BLaER1 treated with 17β-estradiol and CSF1 and Interleukin-3, amounts not matched to agents 10 nM and 100 nM (cell line): ENCODE measurements around the gene MYLK.

Source experiments
- H3K27ac ChIP-seq, 11 experiments: shearing (Covaris generic); formaldehyde crosslinking; 2 replicates each; pipeline ENCODE4 v1.8.1; 2022
- H3K27me3 ChIP-seq, 11 experiments: shearing (Covaris generic); formaldehyde crosslinking; 2 replicates each; pipeline ENCODE4 v1.8.1; 2022
- H3K36me3 ChIP-seq, 11 experiments: shearing (Covaris generic); formaldehyde crosslinking; 2 replicates each; pipeline ENCODE4 v1.8.1; 2022
- H3K4me1 ChIP-seq, 10 experiments: shearing (Covaris generic); formaldehyde crosslinking; 2 replicates each; pipeline ENCODE4 v1.8.1; 2022
- H3K4me2 ChIP-seq, 11 experiments: shearing (Covaris generic); formaldehyde crosslinking; 2 replicates each; pipeline ENCODE4 v1.8.1; 2022
- H3K4me3 ChIP-seq, 10 experiments: shearing (Covaris generic); formaldehyde crosslinking; 2 replicates each; pipeline ENCODE4 v1.8.1; 2022
- H3K9ac ChIP-seq, 11 experiments: shearing (Covaris generic); formaldehyde crosslinking; 2 replicates each; pipeline ENCODE4 v1.8.1; 2022
- H3K9me3 ChIP-seq, 11 experiments: shearing (Covaris generic); formaldehyde crosslinking; replicated peaks in 1 of 11; 2 replicates each; pipeline ENCODE4 v1.8.1; 2022
- H4K20me1 ChIP-seq, 11 experiments: shearing (Covaris generic); formaldehyde crosslinking; 2 replicates each; pipeline ENCODE4 v1.8.1; 2022
- Cebpa-rat ChIP-seq, 11 experiments: shearing (Covaris generic); IDR thresholded peaks; 2 replicates each; pipeline ENCODE4 v1.8.1; 2022

Gene MYLK

GRCh38 chr3:123582315-123582714 lies 301.8 kb downstream of the MYLK start:
- Histone ChIP-seq H4K20me1 (no peaks in the 10 kb centered on the region; a peak in 2 of 22 replicates), H3K9me3 (peaks cover 3 to 12% (median 8%) of the 10 kb centered on the region in 11 experiments; a peak in 21 of 22 replicates), H3K4me1 (peaks cover 21 to 43% (median 33%) of the 10 kb centered on the region in 10 experiments), H3K9ac (no peak overlapping the region), H3K4me2 (peak overlapping the region; percentile 80 to 99 (median 93); a peak in 21 of 22 replicates), H3K4me3 (no peak overlapping the region), H3K36me3 (peaks cover 33 to 53% (median 42%) of the 10 kb centered on the region in 11 experiments), H3K27me3 (no peaks in the 10 kb centered on the region), H3K27ac (no peak overlapping the region)
- peak in 2 of 11 experiments; percentile 29 to 66; a peak in 3 of 22 replicates for TF ChIP-seq Cebpa-rat (IDR thresholded peaks at IDR 0.05)

DNA sequence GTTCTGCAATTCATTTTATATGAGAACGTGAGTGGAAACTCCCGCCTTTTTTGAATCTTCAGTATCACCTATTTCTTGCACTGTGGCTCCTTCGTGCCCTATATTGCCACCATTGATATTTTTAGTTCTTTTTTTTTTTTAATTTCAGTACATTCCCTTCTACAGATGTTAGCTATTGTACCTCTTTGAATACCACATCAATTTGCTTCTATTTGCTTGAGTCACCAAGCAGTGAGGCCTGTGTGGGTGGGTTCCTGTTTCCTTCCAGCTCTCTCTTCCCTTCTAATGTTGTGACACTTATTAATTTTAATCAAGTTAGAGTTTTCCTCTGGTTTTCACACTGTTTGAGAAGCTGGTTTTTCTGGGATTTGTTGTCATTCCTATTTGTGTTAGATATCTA lies 308.0 kb downstream of the MYLK start:
- Histone ChIP-seq H3K27ac (peak overlapping the region; percentile 8 to 71 (median 58); a peak in 19 of 22 replicates), H3K4me1 (peaks cover 27 to 45% (median 36%) of the 10 kb centered on the region in 10 experiments), H3K9me3 (no peaks in the 10 kb centered on the region), H3K9ac (peak overlapping the region in 10 of 11 experiments; percentile 12 to 63 (median 42); a peak in 12 of 22 replicates), H4K20me1 (peaks cover 0 to 4% (median 0%) of the 10 kb centered on the region in 11 experiments; a peak in 2 of 22 replicates), H3K4me3 (no peak overlapping the region; a peak in 2 of 20 replicates), H3K36me3 (peaks cover 30 to 62% (median 49%) of the 10 kb centered on the region in 11 experiments), H3K4me2 (peak overlapping the region; percentile 52 to 88 (median 66)), H3K27me3 (no peaks in the 10 kb centered on the region)
- no peak for TF ChIP-seq Cebpa-rat (IDR thresholded peaks at IDR 0.05)

DNA sequence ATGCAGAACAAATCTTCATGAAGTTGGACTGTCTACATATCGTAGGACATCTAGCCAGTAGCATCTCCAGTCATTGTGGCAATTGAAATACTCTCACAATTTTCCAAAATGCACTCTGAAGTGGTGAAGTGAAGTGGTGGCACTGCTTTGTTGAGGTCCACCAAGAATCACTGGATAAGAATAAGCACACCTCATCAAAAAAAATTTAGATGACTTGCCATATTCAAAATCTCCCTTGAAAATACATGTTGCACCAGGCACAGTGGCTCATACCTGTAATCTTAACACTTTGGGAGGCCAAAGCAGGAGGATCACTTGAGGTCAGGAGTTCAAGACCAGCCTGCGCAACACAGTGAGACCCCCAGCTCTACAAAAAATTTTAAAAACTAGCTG lies 312.2 kb downstream of the MYLK start:
- Histone ChIP-seq H4K20me1 (peaks cover 0 to 5% (median 0%) of the 10 kb centered on the region in 11 experiments; a peak in 3 of 22 replicates), H3K4me3 (no peak overlapping the region), H3K4me2 (peak overlapping the region in 3 of 11 experiments; percentile 24 to 68 (median 55); a peak in 1 of 22 replicates), H3K36me3 (peaks cover 4 to 42% (median 27%) of the 10 kb centered on the region in 11 experiments; a peak in 17 of 22 replicates), H3K9ac (no peak overlapping the region), H3K4me1 (peaks cover 24 to 44% (median 31%) of the 10 kb centered on the region in 10 experiments), H3K27ac (no peak overlapping the region), H3K9me3 (no peaks in the 10 kb centered on the region), H3K27me3 (no peaks in the 10 kb centered on the region)
- no peak for TF ChIP-seq Cebpa-rat (IDR thresholded peaks at IDR 0.05)

- H3K4me1 ChIP-seq = peaks cover 19 to 38% (median 26%) of the 10 kb centered on the region in 10 experiments
- no peak overlapping the region for H3K9ac ChIP-seq
- H3K4me2 ChIP-seq = peak overlapping the region in 9 of 11 experiments; percentile 3 to 68 (median 27); a peak in 14 of 22 replicates
- no peaks in the 10 kb centered on the region for H3K27me3 ChIP-seq
- TF ChIP-seq Cebpa-rat (IDR thresholded peaks at IDR 0.05) = no peak
- no peak overlapping the region for H3K27ac ChIP-seq
- peaks cover 0 to 5% (median 0%) of the 10 kb centered on the region in 11 experiments; a peak in 3 of 22 replicates for H4K20me1 ChIP-seq
- H3K4me3 ChIP-seq = no peak overlapping the region
- no peaks in the 10 kb centered on the region for H3K9me3 ChIP-seq
- H3K36me3 ChIP-seq = peaks cover 7 to 46% (median 33%) of the 10 kb centered on the region in 11 experiments; a peak in 17 of 22 replicates
Observed at GRCh38 chr3:123571264-123571972, 312.7 kb downstream of the MYLK start.

GRCh38 chr3:123568875-123569274 lies 315.3 kb downstream of the MYLK start:
- Histone ChIP-seq H3K4me2 (no peak overlapping the region), H3K9me3 (no peaks in the 10 kb centered on the region), H3K4me1 (peaks cover 6 to 22% (median 10%) of the 10 kb centered on the region in 10 experiments; a peak in 18 of 20 replicates), H3K9ac (no peak overlapping the region), H3K36me3 (peaks cover 16 to 55% (median 40%) of the 10 kb centered on the region in 11 experiments; a peak in 19 of 22 replicates), H3K27ac (no peak overlapping the region), H3K4me3 (no peak overlapping the region), H4K20me1 (peaks cover 0 to 11% (median 0%) of the 10 kb centered on the region in 11 experiments; a peak in 5 of 22 replicates), H3K27me3 (no peaks in the 10 kb centered on the region)
- TF ChIP-seq Cebpa-rat (IDR thresholded peaks at IDR 0.05) = no peak

DNA sequence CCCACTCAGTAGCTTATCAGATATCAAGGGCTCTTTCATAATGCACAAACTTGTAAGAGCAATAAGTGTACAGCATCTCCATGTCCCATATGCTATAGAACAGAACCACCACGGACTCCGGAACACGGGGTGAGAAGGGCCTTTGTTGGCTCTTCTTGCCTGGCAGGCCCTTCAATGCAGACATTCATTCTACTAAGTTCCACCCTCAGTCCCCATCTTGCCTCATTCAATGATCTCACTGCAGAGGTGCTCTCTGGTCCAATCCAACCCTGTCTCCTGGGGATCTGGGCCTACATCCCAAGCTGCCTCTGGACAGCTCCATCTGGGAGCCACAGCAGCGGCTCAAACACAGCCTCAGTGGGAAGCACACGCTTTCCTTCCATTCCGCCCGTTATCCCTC lies 316.1 kb downstream of the MYLK start:
- Histone ChIP-seq H3K27me3 (no peaks in the 10 kb centered on the region), H3K27ac (no peak overlapping the region), H3K9ac (no peak overlapping the region), H3K36me3 (peaks cover 16 to 57% (median 39%) of the 10 kb centered on the region in 11 experiments; a peak in 20 of 22 replicates), H3K4me3 (no peak overlapping the region), H4K20me1 (peaks cover 0 to 11% (median 0%) of the 10 kb centered on the region in 11 experiments; a peak in 5 of 22 replicates), H3K4me2 (no peak overlapping the region), H3K4me1 (peaks cover 6 to 22% (median 10%) of the 10 kb centered on the region in 10 experiments; a peak in 18 of 20 replicates), H3K9me3 (no peaks in the 10 kb centered on the region)
- TF ChIP-seq Cebpa-rat (IDR thresholded peaks at IDR 0.05) = no peak

GRCh38 chr3:123564056-123564455 lies 320.1 kb downstream of the MYLK start:
- no peak overlapping the region for H3K4me3 ChIP-seq
- no peak overlapping the region for H3K27ac ChIP-seq
- peaks cover 12 to 52% (median 25%) of the 10 kb centered on the region in 11 experiments; a peak in 19 of 22 replicates for H3K36me3 ChIP-seq
- no peaks in the 10 kb centered on the region for H3K9me3 ChIP-seq
- no peak for TF ChIP-seq Cebpa-rat (IDR thresholded peaks at IDR 0.05)
- peaks cover 0 to 13% (median 4%) of the 10 kb centered on the region in 10 experiments; a peak in 9 of 20 replicates for H3K4me1 ChIP-seq
- no peak overlapping the region for H3K9ac ChIP-seq
- H3K27me3 ChIP-seq = no peaks in the 10 kb centered on the region
- peaks cover 0 to 23% (median 5%) of the 10 kb centered on the region in 11 experiments; a peak in 7 of 22 replicates for H4K20me1 ChIP-seq
- no peak overlapping the region for H3K4me2 ChIP-seq

- H3K4me3 ChIP-seq = no peak overlapping the region
- H3K9me3 ChIP-seq = no peaks in the 10 kb centered on the region
- H3K36me3 ChIP-seq = peaks cover 6 to 43% (median 21%) of the 10 kb centered on the region in 11 experiments; a peak in 17 of 22 replicates
- H4K20me1 ChIP-seq = peaks cover 0 to 23% (median 4%) of the 10 kb centered on the region in 11 experiments; a peak in 6 of 22 replicates
- peaks cover 0 to 13% (median 4%) of the 10 kb centered on the region in 10 experiments; a peak in 9 of 20 replicates for H3K4me1 ChIP-seq
- no peak overlapping the region for H3K9ac ChIP-seq
- no peak for TF ChIP-seq Cebpa-rat (IDR thresholded peaks at IDR 0.05)
- no peaks in the 10 kb centered on the region for H3K27me3 ChIP-seq
- no peak overlapping the region for H3K4me2 ChIP-seq
- H3K27ac ChIP-seq = no peak overlapping the region
Observed at GRCh38 chr3:123562547-123562946, 321.6 kb downstream of the MYLK start.

GRCh38 chr3:123561188-123561587 lies 322.9 kb downstream of the MYLK start:
- peaks cover 0 to 27% (median 4%) of the 10 kb centered on the region in 11 experiments; a peak in 8 of 22 replicates for H4K20me1 ChIP-seq
- H3K4me1 ChIP-seq = peaks cover 0 to 13% (median 4%) of the 10 kb centered on the region in 10 experiments; a peak in 9 of 20 replicates
- H3K36me3 ChIP-seq = peaks cover 0 to 40% (median 19%) of the 10 kb centered on the region in 11 experiments; a peak in 15 of 22 replicates
- H3K9ac ChIP-seq = no peak overlapping the region
- H3K4me3 ChIP-seq = no peak overlapping the region
- H3K4me2 ChIP-seq = peak overlapping the region in 4 of 11 experiments; percentile 1 to 29 (median 7); a peak in 4 of 22 replicates
- H3K27me3 ChIP-seq = no peaks in the 10 kb centered on the region
- no peak overlapping the region for H3K27ac ChIP-seq
- TF ChIP-seq Cebpa-rat (IDR thresholded peaks at IDR 0.05) = no peak
- peaks cover 0 to 2% (median under 1%) of the 10 kb centered on the region in 11 experiments; a peak in 8 of 22 replicates for H3K9me3 ChIP-seq
